GM18858 (cell line): ENCODE results near the gene DENND6A.
"Not testable (repeated sequence)": the region's sequence is repeated elsewhere in the genome, so short reads cannot be mapped to it uniquely, and the experiment has no call there.

Experiments used
- ATAC-seq: cut with Tn5 transposase; IDR thresholded peaks from one replicate; pipeline ENCODE4 v1.9.1; 2021; ENCODE audit not compliant: unreplicated experiment

Gene DENND6A

GRCh38 chr3:57646723-57647122, 46.2 kb downstream of the DENND6A start:
- ATAC-seq, result no peak

GRCh38 chr3:57644740-57645139, 48.1 kb downstream of the DENND6A start:
- no peak for ATAC-seq

GRCh38 chr3:57637391-57637790, 55.5 kb downstream of the DENND6A start:
- no peak for ATAC-seq

GRCh38 chr3:57634259-57634658, 58.6 kb downstream of the DENND6A start:
- not testable (repeated sequence) for ATAC-seq

- ATAC-seq, result no peak
These were observed 64.9 kb downstream of the DENND6A start for GRCh38 chr3:57627976-57628375.

- no peak for ATAC-seq
These were observed 68.1 kb downstream of the DENND6A start for GRCh38 chr3:57624801-57625200.

GRCh38 chr3:57622362-57622761, 70.5 kb downstream of the DENND6A start:
- no peak for ATAC-seq

GRCh38 chr3:57617739-57618138, 75.1 kb downstream of the DENND6A start:
- ATAC-seq, result no peak

- ATAC-seq, result no peak
These were observed 76.6 kb downstream of the DENND6A start for GRCh38 chr3:57616233-57616632.

GRCh38 chr3:57611870-57612269, 81.0 kb downstream of the DENND6A start:
- not testable (repeated sequence) for ATAC-seq

GRCh38 chr3:57605683-57606082, 87.2 kb downstream of the DENND6A start:
- no peak for ATAC-seq

GRCh38 chr3:57604971-57605370, 87.9 kb downstream of the DENND6A start:
- ATAC-seq, result no peak

GRCh38 chr3:57600195-57600594, 92.7 kb downstream of the DENND6A start:
- ATAC-seq, result no peak

GRCh38 chr3:57598765-57599360, 94.0 kb downstream of the DENND6A start:
- no peak for ATAC-seq

GRCh38 chr3:57597127-57597923, 95.6 kb downstream of the DENND6A start, which contains the start of gene ARF4:
ARF4 (minus strand) TSS chr3:57597344; CDS start chr3:57597140, 204 bp downstream.
- peak; percentile 90 for ATAC-seq

- ATAC-seq, result no peak
These were observed 96.3 kb downstream of the DENND6A start for GRCh38 chr3:57596495-57597126.

- no peak for ATAC-seq
These were observed 98.3 kb downstream of the DENND6A start for GRCh38 chr3:57594576-57594975.

- no peak for ATAC-seq
These were observed 98.7 kb downstream of the DENND6A start for GRCh38 chr3:57594144-57594543.

GRCh38 chr3:57592306-57592705, 100.6 kb downstream of the DENND6A start:
- no peak for ATAC-seq

GRCh38 chr3:57587905-57588304, 105.0 kb downstream of the DENND6A start:
- no peak for ATAC-seq

- no peak for ATAC-seq
These were observed 106.1 kb downstream of the DENND6A start for GRCh38 chr3:57586778-57587177.

- no peak for ATAC-seq
These were observed 109.3 kb downstream of the DENND6A start for GRCh38 chr3:57583544-57583943.
